GM18517 (cell line): ENCODE data around the gene WASHC2A.
"Not testable (repeated sequence)": the region's sequence is repeated elsewhere in the genome, so short reads cannot be mapped to it uniquely, and the experiment has no call there.

Experiments used
- ATAC-seq: cut with Tn5 transposase; IDR thresholded peaks from one replicate; pipeline ENCODE4 v1.9.1; 2021; ENCODE audit warnings: mild to moderate bottlenecking, moderate library complexity; ENCODE audit not compliant: unreplicated experiment

WASHC2A gene

DNA sequence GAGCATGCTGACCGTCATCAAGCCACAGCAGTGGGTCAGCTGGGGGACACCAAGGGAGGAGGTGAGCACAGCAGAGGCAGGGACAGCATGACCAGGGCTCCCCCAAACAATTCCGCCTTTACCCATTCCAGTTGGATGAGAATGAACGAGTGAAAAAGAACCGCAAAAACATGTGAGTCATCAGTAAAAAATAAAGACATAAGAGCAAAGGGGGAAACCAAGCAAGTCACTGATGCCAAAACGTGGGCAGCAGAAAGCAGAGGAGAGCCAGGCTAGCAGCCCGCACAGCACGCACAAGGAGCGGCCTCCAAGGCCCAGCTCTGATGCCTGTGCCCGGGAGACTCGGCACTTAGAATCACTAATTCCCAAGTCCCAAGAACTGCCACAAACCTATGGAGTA is 7.8 kb upstream of the WASHC2A start:
- not testable (repeated sequence) for ATAC-seq

DNA sequence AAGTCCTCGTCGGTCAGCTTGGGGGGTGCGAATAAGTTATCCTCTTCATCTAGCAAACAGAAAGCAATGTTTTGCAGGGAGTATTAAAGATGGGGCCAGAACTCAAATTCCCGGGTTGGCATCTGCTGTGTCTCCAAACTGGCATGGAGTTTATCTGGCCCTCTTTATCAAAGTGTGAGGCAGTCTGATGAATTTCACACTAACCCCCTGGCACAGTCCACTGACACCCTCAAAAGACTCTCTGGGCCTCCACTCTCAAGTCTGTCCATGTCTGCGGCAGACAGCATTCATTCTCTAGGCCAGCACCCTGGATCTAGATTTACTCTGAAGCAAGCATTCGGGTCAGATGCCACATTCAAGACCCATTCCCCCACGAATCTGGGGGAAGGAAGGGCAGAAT is 6.2 kb upstream of the WASHC2A start:
- ATAC-seq: not testable (repeated sequence)

DNA sequence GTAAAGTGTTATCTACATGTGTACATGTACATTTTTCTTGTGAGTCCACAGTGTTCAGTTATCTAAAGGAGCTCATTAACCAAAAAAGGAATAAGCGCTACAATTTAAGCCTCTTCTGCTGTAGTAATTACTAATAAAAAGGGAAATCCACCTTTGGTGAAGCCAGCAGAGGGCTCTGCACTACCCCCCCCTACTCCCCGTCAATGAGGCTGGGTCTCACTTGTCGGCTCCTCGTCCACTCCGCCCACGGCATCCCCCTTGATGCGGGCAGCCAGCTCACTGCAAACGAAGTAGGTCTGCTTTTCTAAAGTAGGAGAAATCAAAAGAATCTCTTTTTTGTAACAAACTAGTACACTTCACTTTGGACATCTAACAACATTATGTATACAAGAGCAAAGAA is 4.7 kb upstream of the WASHC2A start:
- ATAC-seq: no peak

DNA sequence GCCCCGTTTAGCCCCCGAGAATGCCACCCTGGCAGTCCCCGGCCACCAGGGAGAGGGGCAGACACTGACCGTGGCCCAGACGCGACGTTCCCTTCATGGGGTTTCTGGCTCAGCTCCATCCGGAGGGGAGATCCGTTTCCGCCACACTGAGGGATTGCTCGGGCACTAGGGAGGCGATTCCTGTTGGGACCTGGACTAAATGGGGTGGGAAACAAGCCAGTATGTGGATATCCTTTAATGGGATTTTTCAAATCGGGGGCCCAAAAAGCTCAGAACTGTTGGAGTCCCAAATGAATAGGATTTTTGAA is 552 bp downstream of the WASHC2A start:
- ATAC-seq: peak; percentile 22

- ATAC-seq: not testable (repeated sequence)
Observed at GRCh38 chr10:50075139-50075538, 7.4 kb downstream of the WASHC2A start.

- not testable (repeated sequence) for ATAC-seq
Observed at GRCh38 chr10:50075544-50075943, 7.8 kb downstream of the WASHC2A start.

DNA sequence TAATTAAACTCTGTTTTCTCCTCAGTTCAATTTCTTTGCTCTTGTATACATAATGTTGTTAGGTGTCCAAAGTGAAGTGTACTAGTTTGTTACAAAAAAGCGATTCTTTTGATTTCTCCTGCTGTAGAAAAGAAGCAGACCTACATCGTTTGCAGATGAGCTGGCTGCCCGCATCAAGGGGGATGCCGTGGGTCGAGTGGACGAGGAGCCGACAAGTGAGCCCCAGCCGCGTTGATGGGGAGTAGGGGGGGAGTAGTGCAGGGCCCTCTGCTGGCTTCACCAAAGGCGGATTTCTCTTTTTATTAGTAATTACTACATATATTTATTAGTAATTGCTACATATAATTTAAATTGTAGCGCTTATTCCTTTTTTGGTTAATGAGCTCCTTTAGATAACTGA is 23.6 kb downstream of the WASHC2A start:
- not testable (repeated sequence) for ATAC-seq

GRCh38 chr10:50092928-50093327 is 25.2 kb downstream of the WASHC2A start:
- ATAC-seq: not testable (repeated sequence)

- not testable (repeated sequence) for ATAC-seq
Observed at GRCh38 chr10:50094630-50095029, 26.9 kb downstream of the WASHC2A start.

DNA sequence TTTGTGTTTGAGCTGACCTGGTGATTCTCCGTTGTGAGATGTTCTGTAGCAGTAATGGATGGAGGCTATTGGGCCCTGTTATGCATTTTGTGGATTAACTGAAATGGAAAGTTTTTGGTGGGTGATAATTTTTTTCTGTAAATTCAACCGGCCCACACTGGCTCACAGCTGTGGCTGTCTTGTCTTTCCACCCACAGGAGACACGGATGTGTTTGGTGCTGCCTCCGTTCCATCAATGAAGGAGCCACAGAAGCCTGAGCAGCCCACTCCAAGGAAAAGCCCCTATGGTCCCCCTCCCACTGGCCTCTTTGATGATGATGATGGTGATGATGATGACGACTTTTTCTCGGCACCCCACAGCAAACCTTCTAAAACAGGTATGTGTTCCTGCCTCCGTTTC is 27.6 kb downstream of the WASHC2A start:
- not testable (repeated sequence) for ATAC-seq

GRCh38 chr10:50096722-50097121 is 29.0 kb downstream of the WASHC2A start:
- not testable (repeated sequence) for ATAC-seq

- not testable (repeated sequence) for ATAC-seq
Observed at GRCh38 chr10:50098645-50099044, 30.9 kb downstream of the WASHC2A start.

- ATAC-seq: not testable (repeated sequence)
Observed at GRCh38 chr10:50101139-50101582, 33.4 kb downstream of the WASHC2A start.

- ATAC-seq: not testable (repeated sequence)
Observed at GRCh38 chr10:50101747-50102146, 34.0 kb downstream of the WASHC2A start.

DNA sequence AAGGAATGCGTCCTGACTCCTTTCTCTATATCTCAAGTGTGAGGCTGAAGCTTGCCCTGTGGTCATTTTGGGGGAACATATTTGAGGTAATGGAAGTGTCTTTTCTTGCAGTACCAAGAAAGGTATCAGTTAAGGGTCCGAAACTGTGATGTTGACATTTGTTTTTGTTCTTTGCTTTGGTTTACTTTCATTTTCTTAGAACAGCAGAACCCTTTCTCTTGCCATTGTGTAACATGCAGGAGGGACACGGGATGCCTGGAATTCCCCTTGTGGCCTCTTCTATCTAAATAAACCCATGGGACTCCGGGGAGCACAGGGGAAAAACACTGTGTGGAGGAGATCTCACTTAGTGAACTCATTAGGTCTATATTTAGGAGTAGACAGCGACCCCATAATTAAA is 34.5 kb downstream of the WASHC2A start:
- ATAC-seq: peak; percentile 97

- ATAC-seq: not testable (repeated sequence)
Observed at GRCh38 chr10:50108999-50109698, 41.4 kb downstream of the WASHC2A start.

DNA sequence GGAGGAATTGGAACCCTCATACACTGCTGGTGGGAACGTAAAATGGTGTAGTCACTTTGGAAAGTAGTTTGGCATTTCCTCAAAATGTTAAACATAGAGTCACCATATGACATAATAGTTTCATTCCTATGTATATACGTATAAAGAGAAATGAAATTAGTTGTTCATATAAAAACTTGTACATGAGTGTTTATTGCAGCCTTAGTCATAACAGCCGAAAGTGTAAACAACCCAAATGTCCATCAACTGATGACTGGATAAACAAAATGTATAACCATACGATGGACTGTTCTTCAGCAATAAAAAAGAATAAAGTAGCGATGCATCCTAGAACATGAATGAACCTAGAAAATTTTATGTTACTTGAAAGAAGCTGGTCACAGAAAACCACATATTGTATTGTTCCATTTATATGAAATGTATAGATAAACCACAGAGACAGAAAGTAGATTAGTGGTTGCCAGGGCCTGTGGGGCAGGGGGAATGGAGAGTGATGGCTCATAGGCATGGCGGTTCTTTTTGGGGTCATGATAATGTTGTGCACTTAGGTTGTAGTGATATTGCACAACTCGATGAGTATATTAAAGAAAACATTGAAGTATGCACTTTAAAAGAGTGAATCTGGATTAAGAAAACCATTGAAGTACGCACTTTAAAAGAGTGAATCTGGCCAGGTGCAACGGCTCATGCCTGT is 44.8 kb downstream of the WASHC2A start:
- ATAC-seq: not testable (repeated sequence)

- ATAC-seq: not testable (repeated sequence)
Observed at GRCh38 chr10:50126765-50127164, 59.0 kb downstream of the WASHC2A start.

DNA sequence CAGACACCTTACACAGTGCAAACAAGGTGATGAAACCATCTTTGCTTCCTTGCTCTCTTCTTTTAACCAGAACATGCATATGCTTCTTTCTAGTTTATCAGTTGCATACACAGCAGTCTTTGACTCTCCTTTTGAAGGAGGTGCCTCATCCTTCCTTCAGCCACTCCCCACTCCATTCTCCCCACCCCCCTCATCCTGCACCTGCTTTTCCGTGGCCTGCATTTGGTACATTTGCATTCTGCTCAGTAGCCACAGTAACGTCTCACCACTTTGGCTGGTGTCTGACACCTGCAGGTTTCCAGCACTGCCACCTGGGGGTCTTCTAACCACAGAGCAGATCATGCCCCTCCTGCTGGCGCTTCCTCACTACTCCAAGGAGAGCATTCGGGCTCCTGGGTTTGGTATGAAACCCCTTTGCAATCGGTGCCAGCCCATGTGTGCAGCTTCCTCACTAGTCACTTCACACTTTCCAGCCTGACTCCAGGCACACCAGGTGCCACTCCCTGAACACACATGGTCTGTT is 60.1 kb downstream of the WASHC2A start:
- ATAC-seq: not testable (repeated sequence)

DNA sequence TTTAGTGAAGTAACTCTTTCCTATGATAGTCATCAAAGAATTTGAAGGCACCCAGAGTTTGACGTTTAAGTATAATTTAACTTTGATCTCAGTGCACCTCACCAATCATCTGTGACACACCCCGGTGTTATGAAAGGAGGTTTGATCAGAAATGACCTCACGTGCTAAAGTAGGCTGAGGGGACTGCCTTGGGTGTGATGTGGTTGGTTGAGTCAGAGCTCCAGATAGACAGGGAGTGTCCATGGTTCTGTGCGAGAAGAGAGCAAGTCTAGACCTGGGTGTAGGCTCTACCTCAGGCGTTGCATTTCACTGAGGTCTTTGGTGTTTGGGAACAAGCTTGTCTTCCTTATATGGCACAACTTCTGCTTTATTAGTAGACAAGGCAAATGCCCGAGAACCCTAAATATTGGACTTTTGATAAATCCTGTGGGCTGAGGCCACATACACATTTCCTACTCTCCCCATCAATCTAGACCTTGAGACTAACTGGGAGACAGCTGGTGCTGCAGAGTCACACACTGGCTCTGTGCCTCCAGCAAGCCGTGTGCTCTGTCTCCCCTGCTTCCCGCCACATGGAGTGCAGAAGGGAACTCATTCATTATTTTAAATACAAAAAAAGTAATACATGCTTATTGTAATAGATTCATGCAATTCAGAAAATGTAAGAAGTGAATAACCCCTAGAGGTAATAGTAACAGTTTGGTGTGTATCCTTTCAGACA is 63.7 kb downstream of the WASHC2A start:
- ATAC-seq: not testable (repeated sequence)

- not testable (repeated sequence) for ATAC-seq
Observed at GRCh38 chr10:50132322-50132721, 64.6 kb downstream of the WASHC2A start.
